CD4-positive, alpha-beta T cell treated with Interleukin-1 beta for 1 hour (primary cell): ENCODE results near the gene PPP2R5E.
A peak's percentile ranks its signal among the peaks of the same experiment; 100 is the strongest.
"Not testable (repeated sequence)": the region's sequence is repeated elsewhere in the genome, so short reads cannot be mapped to it uniquely, and the experiment has no call there.

Source experiments
- DNase-seq, 2 donors: peaks; one replicate each; pipeline ENCODE4 v3.0.0-alpha.2; 2020 to 2022

Gene PPP2R5E

GRCh38 chr14:63431466-63431865 is 111.7 kb downstream of the PPP2R5E start:
- no peak for DNase-seq

GRCh38 chr14:63428486-63428885 is 114.7 kb downstream of the PPP2R5E start:
- DNase-seq: no peak

- no peak for DNase-seq
Observed at GRCh38 chr14:63426838-63427352, 116.3 kb downstream of the PPP2R5E start.

GRCh38 chr14:63423889-63424288 is 119.3 kb downstream of the PPP2R5E start:
- no peak for DNase-seq

GRCh38 chr14:63423381-63423780 is 119.8 kb downstream of the PPP2R5E start:
- no peak for DNase-seq

GRCh38 chr14:63421919-63422318 is 121.3 kb downstream of the PPP2R5E start:
- DNase-seq: no peak

GRCh38 chr14:63421226-63421625 is 122.0 kb downstream of the PPP2R5E start:
- no peak for DNase-seq

- no peak for DNase-seq
Observed at GRCh38 chr14:63418020-63418419, 125.2 kb downstream of the PPP2R5E start.

- no peak for DNase-seq
Observed at GRCh38 chr14:63413009-63413408, 130.2 kb downstream of the PPP2R5E start.

GRCh38 chr14:63406333-63406732 is 136.8 kb downstream of the PPP2R5E start:
- DNase-seq: no peak

- no peak for DNase-seq
Observed at GRCh38 chr14:63405715-63406114, 137.5 kb downstream of the PPP2R5E start.

- no peak for DNase-seq
Observed at GRCh38 chr14:63404906-63405305, 138.3 kb downstream of the PPP2R5E start.

GRCh38 chr14:63401646-63402045 is 141.5 kb downstream of the PPP2R5E start:
- DNase-seq: no peak

GRCh38 chr14:63398952-63399351 is 144.2 kb downstream of the PPP2R5E start:
- no peak for DNase-seq

GRCh38 chr14:63394841-63395240 is 148.3 kb downstream of the PPP2R5E start:
- no peak for DNase-seq

- no peak for DNase-seq
Observed at GRCh38 chr14:63394432-63394831, 148.7 kb downstream of the PPP2R5E start.

- no peak for DNase-seq
Observed at GRCh38 chr14:63393012-63393411, 150.2 kb downstream of the PPP2R5E start.

GRCh38 chr14:63392236-63392635 is 150.9 kb downstream of the PPP2R5E start:
- no peak for DNase-seq

- peak; percentile 39 to 46 for DNase-seq
Observed at GRCh38 chr14:63388766-63389431, 154.3 kb downstream of the PPP2R5E start.

- DNase-seq: no peak
Observed at GRCh38 chr14:63387711-63388110, 155.5 kb downstream of the PPP2R5E start.

GRCh38 chr14:63383776-63384367 is 159.3 kb downstream of the PPP2R5E start:
- DNase-seq: peak; percentile 3 to 21

- no peak for DNase-seq
Observed at GRCh38 chr14:63378444-63378843, 164.7 kb downstream of the PPP2R5E start.

GRCh38 chr14:63375769-63376168 is 167.4 kb downstream of the PPP2R5E start:
- DNase-seq: no peak

- DNase-seq: not testable (repeated sequence)
Observed at GRCh38 chr14:63371613-63372012, 171.6 kb downstream of the PPP2R5E start.

GRCh38 chr14:63371033-63371432 is 172.1 kb downstream of the PPP2R5E start:
- DNase-seq: no peak
